Lower lobe of right lung (tissue), 2 donors: ENCODE measurements around the gene RNASEL. TPM values are rescaled to one million over a fixed set of nuclear protein-coding genes. Genes with fewer than 3 reads are reported as not detected.

Experiments used
- ATAC-seq, 2 donors: fragments of 200-7000 bp; cut with Tn5 transposase; one replicate each; pipeline ENCODE4 v1.9.1; 2020 to 2022; ENCODE audit warnings: mild to moderate bottlenecking in 2 of 2, moderate library complexity in 2 of 2
- DNase-seq: peaks from one replicate; pipeline ENCODE4 v3.0.0-alpha.2; 2020
- H3K27ac ChIP-seq: fragments of 200-600 bp; one replicate; pipeline ENCODE4 v1.8.0; 2022
- H3K27me3 ChIP-seq: fragments of 200-600 bp; one replicate; pipeline ENCODE4 v1.8.0; 2022; ENCODE audit warnings: low read depth
- H3K36me3 ChIP-seq: fragments of 200-600 bp; one replicate; pipeline ENCODE4 v1.8.0; 2022; ENCODE audit warnings: mild to moderate bottlenecking
- H3K4me1 ChIP-seq: fragments of 200-600 bp; one replicate; pipeline ENCODE4 v1.8.0; 2022
- H3K4me3 ChIP-seq: fragments of 200-600 bp; one replicate; pipeline ENCODE4 v1.8.0; 2022; ENCODE audit warnings: mild to moderate bottlenecking
- H3K9me3 ChIP-seq: fragments of 200-600 bp; one replicate; pipeline ENCODE4 v1.8.0; 2022
- CTCF ChIP-seq: fragments of 200-600 bp; IDR thresholded peaks from one replicate; pipeline ENCODE4 v1.8.0; 2022; ENCODE audit warnings: antibody characterized with exemption, mild to moderate bottlenecking
- intact Hi-C: fragments of 100-400 bp; cut with DNase I; formaldehyde crosslinking; loops from one replicate; pipeline ENCODE4 v1.11.0; 2022
- total RNA-seq: library from RNA; stranded (reverse); fragmentation: NEBNext Ultra II Directional; extraction: Animal tissue kit (Norgen Biotek cat#: 25700); gene quantifications from one replicate; pipeline ENCODE4 v1.2.1, GENCODE V29; 2021
- donor health status: DM: no; HTN: yes; CAD: no; lungs with severe emphysema.

RNASEL gene
- total RNA-seq, 1 donor from 2014 or later = 16.5 TPM

- Histone ChIP-seq H3K4me1 (peaks cover 50% of the 10 kb centered on the region), H3K4me3 (peak overlapping the region; percentile 68), H3K27ac (peak overlapping the region; percentile 82), H3K27me3 (no peaks in the 10 kb centered on the region), H3K9me3 (no peaks in the 10 kb centered on the region), H3K36me3 (peaks cover 31% of the 10 kb centered on the region)
- no peak for TF ChIP-seq CTCF
- ATAC-seq (no peak), DNase-seq (no peak)
- intact Hi-C loops = loop anchor here (5.0 kb wide), 1 partner anchor 180 kb away; no protein-coding TSS in a partner anchor
Observed at GRCh38 chr1:182601913-182602312, 12.9 kb upstream of the RNASEL start.

- peaks cover 31% of the 10 kb centered on the region for H3K36me3 ChIP-seq
- H3K27ac ChIP-seq = peak overlapping the region; percentile 82
- peak; percentile 80 for TF ChIP-seq CTCF
- H3K27me3 ChIP-seq = no peaks in the 10 kb centered on the region
- H3K9me3 ChIP-seq = no peaks in the 10 kb centered on the region
- peaks cover 50% of the 10 kb centered on the region for H3K4me1 ChIP-seq
- DNase-seq (peak; percentile 71), ATAC-seq (peak; percentile 26 to 40)
- H3K4me3 ChIP-seq = peak overlapping the region; percentile 68
- intact Hi-C loops = loop anchor here (5.0 kb wide), 1 partner anchor 181 kb away; no protein-coding TSS in a partner anchor
Observed at GRCh38 chr1:182601416-182601786, 12.3 kb upstream of the RNASEL start.

- intact Hi-C loops = loop anchor here (5.0 kb wide), 1 partner anchor 181 kb away; no protein-coding TSS in a partner anchor
- H3K4me3 ChIP-seq = peak overlapping the region; percentile 68
- H3K36me3 ChIP-seq = peaks cover 31% of the 10 kb centered on the region
- no peak for DNase-seq
- H3K27me3 ChIP-seq = no peaks in the 10 kb centered on the region
- ATAC-seq = no peak
- H3K4me1 ChIP-seq = peaks cover 50% of the 10 kb centered on the region
- no peaks in the 10 kb centered on the region for H3K9me3 ChIP-seq
- no peak for TF ChIP-seq CTCF
- H3K27ac ChIP-seq = no peak overlapping the region
Observed at GRCh38 chr1:182600745-182601415, 11.8 kb upstream of the RNASEL start.

- DNase-seq (no peak), ATAC-seq (no peak)
- intact Hi-C loops = loop anchor here (5.0 kb wide), 1 partner anchor 182 kb away; no protein-coding TSS in a partner anchor
- H3K4me3 ChIP-seq = no peak overlapping the region
- H3K9me3 ChIP-seq = no peaks in the 10 kb centered on the region
- H3K27ac ChIP-seq = no peak overlapping the region
- TF ChIP-seq CTCF = no peak
- H3K36me3 ChIP-seq = peaks cover 31% of the 10 kb centered on the region
- H3K27me3 ChIP-seq = no peaks in the 10 kb centered on the region
- H3K4me1 ChIP-seq = peaks cover 50% of the 10 kb centered on the region
Observed at GRCh38 chr1:182600036-182600713, 11.1 kb upstream of the RNASEL start.

GRCh38 chr1:182599339-182599738 lies 10.3 kb upstream of the RNASEL start:
- Histone ChIP-seq H3K4me1 (peaks cover 46% of the 10 kb centered on the region), H3K4me3 (no peak overlapping the region), H3K27ac (no peak overlapping the region), H3K36me3 (peaks cover 31% of the 10 kb centered on the region), H3K9me3 (no peaks in the 10 kb centered on the region), H3K27me3 (no peaks in the 10 kb centered on the region)
- DNase-seq (no peak), ATAC-seq (no peak)
- TF ChIP-seq CTCF = peak; percentile 34
- intact Hi-C loops = no loop called here
